ENCODE results near the gene MEIS2. TPM values are rescaled to one million over a fixed set of nuclear protein-coding genes. Genes with fewer than 3 reads are reported as not detected.
A peak's percentile ranks its signal among the peaks of the same experiment; 100 is the strongest.

Gene MEIS2
- total and polyA plus RNA-seq, 8 donors, result 3.9 to 77.7 (median 25.9) TPM

- Histone ChIP-seq H3K27me3 (peaks cover 0 to 70% (median 47%) of the 10 kb centered on the region in 3 donors), H3K4me1 (peaks cover 13 to 51% (median 32%) of the 10 kb centered on the region in 4 donors), H3K27ac (peak overlapping the region in 2 of 5 donors; percentile 41 to 77), H3K9me3 (no peaks in the 10 kb centered on the region), H3K36me3 (peaks cover 0 to 10% (median 8%) of the 10 kb centered on the region in 4 donors), H3K4me3 (peak overlapping the region; percentile 39 to 47 (median 44))
- WGBS, 5 donors, result 5 to 9% (median 7%) methylated on average over 31 to 35 of the region's 35 CpGs
- intact Hi-C loops (cut with DNase I; ENCODE audit: low total_unique reads), result loop anchor here (10.0 kb wide), 2 partner anchors 217 to 247 kb away; partner anchors contain the start of gene MEIS2
- peak in 1 of 2 donors; percentile 75 for DNase-seq
- TF ChIP-seq EP300 (IDR thresholded peaks at IDR 0.05), result no peak
- no peak for TF ChIP-seq CTCF (IDR thresholded peaks at IDR 0.05)
- TF ChIP-seq POLR2AphosphoS5 (IDR thresholded peaks at IDR 0.05), result no peak
- no peak for TF ChIP-seq POLR2A (IDR thresholded peaks at IDR 0.05)
Measured at GRCh38 chr15:36887214-36887961, 213.0 kb downstream of the MEIS2 start.

GRCh38 chr15:36886701-36887100, 213.6 kb downstream of the MEIS2 start:
- Histone ChIP-seq H3K9me3 (no peaks in the 10 kb centered on the region), H3K4me1 (peaks cover 13 to 52% (median 33%) of the 10 kb centered on the region in 4 donors), H3K36me3 (peaks cover 0 to 4% (median 2%) of the 10 kb centered on the region in 4 donors), H3K27me3 (peaks cover 0 to 77% (median 52%) of the 10 kb centered on the region in 3 donors), H3K4me3 (peak overlapping the region in 3 of 4 donors; percentile 43 to 47 (median 44)), H3K27ac (peak overlapping the region in 1 of 5 donors; percentile 77)
- DNase-seq, result no peak
- TF ChIP-seq POLR2A (IDR thresholded peaks at IDR 0.05) (no peak), EP300 (IDR thresholded peaks at IDR 0.05) (no peak), POLR2AphosphoS5 (IDR thresholded peaks at IDR 0.05) (no peak)
- WGBS, 5 donors, result 52 to 68% (median 65%) methylated on average over 8 of the region's 8 CpGs
- intact Hi-C loops (cut with DNase I; ENCODE audit: low total_unique reads), result loop anchor here (10.0 kb wide), 2 partner anchors 218 to 248 kb away; partner anchors contain the start of gene MEIS2

GRCh38 chr15:36886191-36886590, 214.2 kb downstream of the MEIS2 start:
- intact Hi-C loops (cut with DNase I; ENCODE audit: low total_unique reads), result loop anchor here (10.0 kb wide), 2 partner anchors 219 to 249 kb away; partner anchors contain the start of gene MEIS2
- H3K36me3 ChIP-seq, result no peaks in the 10 kb centered on the region
- WGBS, 5 donors, result 69 to 85% (median 85%) methylated on average over 13 of the region's 13 CpGs
- no peaks in the 10 kb centered on the region for H3K9me3 ChIP-seq
- H3K27ac ChIP-seq, result peak overlapping the region in 1 of 5 donors; percentile 77
- H3K27me3 ChIP-seq, result peaks cover 0 to 82% (median 57%) of the 10 kb centered on the region in 3 donors
- DNase-seq, result no peak
- H3K4me1 ChIP-seq, result peaks cover 13 to 52% (median 33%) of the 10 kb centered on the region in 4 donors
- no peak for TF ChIP-seq POLR2AphosphoS5 (IDR thresholded peaks at IDR 0.05)
- TF ChIP-seq CTCF (IDR thresholded peaks at IDR 0.05), result no peak
- no peak for TF ChIP-seq EP300 (IDR thresholded peaks at IDR 0.05)
- TF ChIP-seq POLR2A (IDR thresholded peaks at IDR 0.05), result no peak
- H3K4me3 ChIP-seq, result no peak overlapping the region

- DNase-seq, result peak in 1 of 2 donors; percentile 12
- peak overlapping the region in 1 of 5 donors; percentile 77 for H3K27ac ChIP-seq
- no peaks in the 10 kb centered on the region for H3K9me3 ChIP-seq
- intact Hi-C loops (cut with DNase I; ENCODE audit: low total_unique reads), result loop anchor here (10.0 kb wide), 2 partner anchors 219 to 249 kb away; partner anchors contain the start of gene MEIS2
- no peak overlapping the region for H3K4me3 ChIP-seq
- WGBS, 5 donors, result 65 to 88% (median 80%) methylated on average over 3 of the region's 3 CpGs
- H3K36me3 ChIP-seq, result no peaks in the 10 kb centered on the region
- peaks cover 0 to 86% (median 61%) of the 10 kb centered on the region in 3 donors for H3K27me3 ChIP-seq
- no peak for TF ChIP-seq POLR2AphosphoS5 (IDR thresholded peaks at IDR 0.05)
- no peak for TF ChIP-seq POLR2A (IDR thresholded peaks at IDR 0.05)
- no peak for TF ChIP-seq EP300 (IDR thresholded peaks at IDR 0.05)
- TF ChIP-seq CTCF (IDR thresholded peaks at IDR 0.05), result no peak
- H3K4me1 ChIP-seq, result peaks cover 13 to 53% (median 34%) of the 10 kb centered on the region in 4 donors
Measured at GRCh38 chr15:36885771-36886170, 214.6 kb downstream of the MEIS2 start.

Data from stomach (tissue), 9 donors.